ENCODE data around the gene ENPP5. TPM values are rescaled to one million over a fixed set of nuclear protein-coding genes. Genes with fewer than 3 reads are reported as not detected.

Gene ENPP5
- total and polyA plus RNA-seq, 4 donors, result 0.17 to 3.2 (median 0.57) TPM

GRCh38 chr6:46204880-46205650, 34.3 kb upstream of the ENPP5 start:
- no peak for DNase-seq (ENCODE audit: low spot score)
- WGBS, result 95% methylated on average over 29 of the region's 29 CpGs

GRCh38 chr6:46203391-46204177, 32.8 kb upstream of the ENPP5 start:
- 80% methylated on average over 2 of the region's 2 CpGs for WGBS
- Histone ChIP-seq H3K9me3 (ENCODE audit: control insufficient read depth in 4 of 4, low read length in 3 of 4) (peaks cover 0 to 2% (median 0%) of the 10 kb centered on the region in 4 donors), H3K27me3 (ENCODE audit: control insufficient read depth in 4 of 4, insufficient read depth in 4 of 4, low read length in 3 of 4) (no peaks in the 10 kb centered on the region), H3K36me3 (ENCODE audit: control insufficient read depth in 4 of 4, insufficient read depth in 3 of 4, low read depth in 1 of 4, low read length in 3 of 4) (no peaks in the 10 kb centered on the region), H3K9ac (ENCODE audit: low read depth in 1 of 2, low read length in 2 of 2) (no peak overlapping the region), H3K27ac (ENCODE audit: low read depth in 1 of 2, low read length in 2 of 2) (no peak overlapping the region), H3K4me1 (ENCODE audit: control insufficient read depth in 4 of 4, insufficient read depth in 4 of 4, low read length in 3 of 4) (no peaks in the 10 kb centered on the region), H3K4me3 (ENCODE audit: low read depth in 1 of 3, low read length in 3 of 3) (no peak overlapping the region)
- no peak for DNase-seq (ENCODE audit: low spot score)
- TF ChIP-seq FOXA2 (IDR thresholded peaks at IDR 0.05) (no peak), REST (IDR thresholded peaks at IDR 0.05) (no peak), JUND (IDR thresholded peaks at IDR 0.05) (no peak), RAD21 (IDR thresholded peaks at IDR 0.05) (no peak)

More at GRCh38 chr6:46204880-46205650, 34.3 kb upstream of the ENPP5 start:
- TF ChIP-seq EGR1 (IDR thresholded peaks at IDR 0.05; ENCODE audit: low read depth in 2 of 2) (no peak), RXRA (IDR thresholded peaks at IDR 0.05) (no peak), FOXA2 (IDR thresholded peaks at IDR 0.05) (no peak), MAX (IDR thresholded peaks at IDR 0.05) (no peak), JUND (IDR thresholded peaks at IDR 0.05) (no peak), CTCF (IDR thresholded peaks at IDR 0.05; ENCODE audit: low read depth, low read length, missing input control) (no peak)
- H3K9me3 ChIP-seq (ENCODE audit: control insufficient read depth in 4 of 4, low read length in 3 of 4), result peaks cover 0 to 2% (median 0%) of the 10 kb centered on the region in 4 donors
- no peak overlapping the region for H3K27ac ChIP-seq (ENCODE audit: low read depth in 1 of 2, low read length in 2 of 2)
- H3K36me3 ChIP-seq (ENCODE audit: control insufficient read depth in 4 of 4, insufficient read depth in 3 of 4, low read depth in 1 of 4, low read length in 3 of 4), result no peaks in the 10 kb centered on the region
- no peaks in the 10 kb centered on the region for H3K27me3 ChIP-seq (ENCODE audit: control insufficient read depth in 4 of 4, insufficient read depth in 4 of 4, low read length in 3 of 4)
- no peaks in the 10 kb centered on the region for H3K4me1 ChIP-seq (ENCODE audit: control insufficient read depth in 4 of 4, insufficient read depth in 4 of 4, low read length in 3 of 4)
- no peak overlapping the region for H3K4me3 ChIP-seq (ENCODE audit: low read depth in 1 of 3, low read length in 3 of 3)
- H3K9ac ChIP-seq (ENCODE audit: low read depth in 1 of 2, low read length in 2 of 2), result no peak overlapping the region

GRCh38 chr6:46201702-46202101, 30.9 kb upstream of the ENPP5 start:
- no peak overlapping the region for H3K27ac ChIP-seq (ENCODE audit: low read depth in 1 of 2, low read length in 2 of 2)
- no peak overlapping the region for H3K9ac ChIP-seq (ENCODE audit: low read depth in 1 of 2, low read length in 2 of 2)
- 76% methylated on average over 4 of the region's 4 CpGs for WGBS
- no peak overlapping the region for H3K4me3 ChIP-seq (ENCODE audit: low read depth in 1 of 3, low read length in 3 of 3)
- no peaks in the 10 kb centered on the region for H3K27me3 ChIP-seq (ENCODE audit: control insufficient read depth in 4 of 4, insufficient read depth in 4 of 4, low read length in 3 of 4)
- H3K9me3 ChIP-seq (ENCODE audit: control insufficient read depth in 4 of 4, low read length in 3 of 4), result peaks cover 0 to 2% (median 0%) of the 10 kb centered on the region in 4 donors
- no peaks in the 10 kb centered on the region for H3K36me3 ChIP-seq (ENCODE audit: control insufficient read depth in 4 of 4, insufficient read depth in 3 of 4, low read depth in 1 of 4, low read length in 3 of 4)
- no peak for DNase-seq (ENCODE audit: low spot score)
- no peak for TF ChIP-seq CTCF (IDR thresholded peaks at IDR 0.05; ENCODE audit: low read depth, low read length, missing input control)
- no peaks in the 10 kb centered on the region for H3K4me1 ChIP-seq (ENCODE audit: control insufficient read depth in 4 of 4, insufficient read depth in 4 of 4, low read length in 3 of 4)
